Sigmoid colon (tissue), 4 donors: ENCODE measurements around the gene CBFA2T2.
A peak's percentile ranks its signal among the peaks of the same experiment; 100 is the strongest.

Source experiments
- CTCF ChIP-seq, 4 experiments: fragments of 450-650 bp in 3 of 4; fragments of 200-600 bp in 1 of 4; IDR thresholded peaks; one replicate each; pipeline ENCODE4 v1.5.1; 2016 to 2019; ENCODE audit warnings: antibody characterized with exemption in 4 of 4, mild to moderate bottlenecking in 3 of 4, moderate library complexity in 2 of 4
- EP300 ChIP-seq, 4 donors: sonication (generic); formaldehyde crosslinking; IDR thresholded peaks; one replicate each; pipeline ENCODE4 v1.6.1; 2017; ENCODE audit warnings: antibody characterized with exemption in 4 of 4
- POLR2A ChIP-seq, 2 donors: fragments of 450-650 bp; IDR thresholded peaks; one replicate each; pipeline ENCODE4 v1.6.1; 2016; ENCODE audit warnings: antibody characterized with exemption in 2 of 2, mild to moderate bottlenecking in 2 of 2, moderate library complexity in 2 of 2
- POLR2AphosphoS5 ChIP-seq, 4 donors: sonication (generic); formaldehyde crosslinking; IDR thresholded peaks; one replicate each; pipeline ENCODE4 v1.6.1; 2017; ENCODE audit warnings: antibody characterized with exemption in 4 of 4

DNA sequence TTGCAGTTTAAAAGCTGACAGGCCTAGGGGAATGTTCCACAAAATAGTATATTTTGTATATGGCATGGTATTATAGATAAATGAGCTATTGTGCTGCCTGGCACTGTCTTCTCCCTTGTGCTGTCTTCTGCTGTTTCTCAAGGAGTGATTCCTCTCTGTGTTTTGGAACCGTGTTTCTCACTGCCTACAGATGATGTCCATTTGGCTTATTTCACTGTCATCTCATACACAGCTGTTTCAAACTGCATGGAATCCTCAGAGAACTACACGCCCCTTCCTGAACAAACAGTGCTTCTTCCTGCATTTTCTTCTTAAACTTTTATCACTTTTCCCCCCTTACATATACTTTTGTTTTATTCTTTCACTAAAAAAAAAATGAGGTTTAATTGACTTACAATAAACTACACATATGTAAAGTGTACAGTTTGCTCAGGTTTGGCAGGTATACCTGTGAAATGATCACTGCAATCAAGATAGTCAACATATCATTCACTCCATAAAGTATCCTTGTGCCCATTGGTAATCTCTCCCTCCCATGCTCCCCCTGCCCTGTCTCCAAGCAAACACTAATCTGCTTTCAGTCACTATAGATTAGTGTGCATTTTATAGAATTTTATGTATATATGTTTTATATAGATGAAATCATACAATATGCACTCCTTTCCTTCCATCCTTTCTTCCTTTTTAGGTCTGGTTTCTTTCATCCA lies 43.0 kb downstream of the CBFA2T2 start:
- TF ChIP-seq POLR2A (IDR thresholded peaks at IDR 0.05) (no peak), POLR2AphosphoS5 (IDR thresholded peaks at IDR 0.05) (peak in 3 of 4 donors; percentile 25 to 75 (median 72)), CTCF (IDR thresholded peaks at IDR 0.05) (no peak), EP300 (IDR thresholded peaks at IDR 0.05) (no peak)
